GM21447 (cell line): Measurements from ENCODE around the gene ARID3A.

Source experiments
- ATAC-seq: cut with Tn5 transposase; IDR thresholded peaks from one replicate; pipeline ENCODE4 v1.9.1; 2021; ENCODE audit not compliant: unreplicated experiment

The ARID3A gene

GRCh38 chr19:929203-929890 lies 3.5 kb downstream of the ARID3A start:
- ATAC-seq: no peak

GRCh38 chr19:929891-930258 lies 4.0 kb downstream of the ARID3A start:
- ATAC-seq: no peak

DNA sequence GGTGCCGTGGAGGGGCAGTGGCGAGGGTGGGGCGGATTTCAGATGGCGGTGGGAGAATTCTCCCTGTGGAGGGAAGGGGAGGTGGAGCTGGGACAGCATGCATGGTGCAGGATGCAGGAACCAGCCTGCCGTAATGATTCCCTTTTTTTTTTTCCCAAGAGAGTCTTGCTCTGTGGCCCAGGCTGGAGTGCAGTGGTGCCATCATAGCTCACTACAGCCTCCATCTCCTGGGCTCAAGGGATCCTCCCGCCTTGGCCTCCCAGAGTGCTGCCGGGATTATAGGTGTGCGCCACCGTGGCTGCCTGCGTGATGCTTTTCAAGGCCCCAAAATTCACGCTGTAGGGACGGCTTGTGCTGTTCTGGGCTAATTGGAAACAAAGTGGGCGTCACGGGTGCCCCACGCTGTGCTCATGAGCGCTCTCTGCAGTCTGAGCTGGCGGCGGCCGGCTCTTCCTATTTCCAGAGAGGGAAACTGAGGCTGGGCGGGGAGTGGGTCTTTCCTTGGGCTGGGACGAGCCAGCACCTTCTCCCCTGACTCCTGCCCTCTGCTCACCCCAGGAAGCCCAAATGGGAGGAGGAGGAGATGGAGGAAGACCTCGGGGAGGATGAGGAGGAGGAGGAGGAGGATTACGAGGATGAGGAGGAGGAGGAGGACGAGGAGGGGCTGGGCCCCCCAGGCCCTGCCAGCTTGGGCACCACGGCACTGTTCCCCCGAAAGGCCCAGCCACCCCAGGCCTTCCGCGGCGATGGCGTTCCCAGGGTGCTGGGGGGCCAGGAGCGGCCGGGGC lies 6.2 kb downstream of the ARID3A start:
- ATAC-seq: no peak

DNA sequence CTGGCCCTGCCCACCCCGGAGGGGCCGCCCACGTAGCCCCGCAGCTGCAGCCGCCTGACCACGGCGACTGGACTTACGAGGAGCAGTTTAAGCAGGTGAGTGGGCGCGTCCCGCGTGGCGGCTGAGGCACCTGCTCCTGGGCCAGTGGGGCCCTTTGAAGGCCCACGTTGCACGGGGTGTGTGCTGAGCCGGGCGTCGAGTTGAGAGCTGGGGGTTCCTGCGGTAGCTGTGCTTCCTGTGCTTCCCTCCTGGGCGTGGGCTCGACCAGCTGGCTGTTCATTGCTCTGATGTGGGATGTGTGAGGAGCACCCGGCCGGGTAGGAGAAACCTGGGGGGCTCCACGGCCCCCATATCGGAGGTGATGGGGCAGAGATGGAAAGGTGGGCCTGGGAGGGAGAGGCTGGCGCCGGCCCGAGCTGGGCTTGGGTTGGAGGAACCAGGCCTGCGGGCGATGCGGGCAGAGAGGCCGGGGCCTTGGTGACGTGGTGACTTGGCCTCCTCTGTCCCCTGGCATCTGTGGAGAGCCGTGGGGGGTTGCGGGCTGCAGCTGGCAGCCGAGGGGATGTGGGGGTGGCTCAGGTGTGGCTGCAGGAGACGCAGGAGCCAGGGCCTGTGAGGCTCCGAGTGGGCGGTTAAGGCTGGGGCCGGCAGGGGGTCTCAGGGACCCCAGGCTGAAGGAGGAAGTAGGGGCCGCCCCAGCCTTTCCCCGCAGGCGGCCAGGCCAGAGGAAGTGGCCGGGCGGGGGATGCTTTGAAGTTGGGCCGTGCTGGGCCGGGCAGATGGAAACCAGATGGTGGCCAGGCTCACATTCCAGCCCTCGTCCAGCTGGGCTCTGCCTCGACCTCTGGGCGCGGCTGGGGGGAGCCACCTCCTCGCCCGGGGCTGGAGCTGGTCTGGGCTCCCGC lies 7.1 kb downstream of the ARID3A start:
- ATAC-seq: no peak

GRCh38 chr19:933553-933882 lies 7.7 kb downstream of the ARID3A start:
- no peak for ATAC-seq

- no peak for ATAC-seq
These were observed 8.5 kb downstream of the ARID3A start for GRCh38 chr19:934197-934840.

- no peak for ATAC-seq
These were observed 9.1 kb downstream of the ARID3A start for GRCh38 chr19:934865-935479.

DNA sequence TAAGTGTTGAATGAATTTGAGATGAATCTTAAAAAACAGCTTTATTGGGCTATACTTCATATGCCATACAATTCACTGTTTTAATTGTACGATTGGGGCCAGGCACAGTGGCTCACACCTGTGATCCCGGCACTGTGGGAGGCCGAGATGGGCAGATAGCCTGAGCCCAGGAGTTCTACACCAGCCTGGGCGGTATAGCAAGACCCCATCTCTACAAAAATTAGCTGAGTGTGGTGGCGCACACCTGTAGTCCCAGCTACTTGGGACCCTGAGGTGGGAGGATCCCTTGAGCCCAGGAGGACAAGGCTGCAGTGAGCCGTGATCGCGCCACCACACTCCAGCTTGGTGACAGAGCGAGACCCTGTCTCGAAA lies 10.3 kb downstream of the ARID3A start:
- no peak for ATAC-seq

GRCh38 chr19:937259-937694 lies 11.4 kb downstream of the ARID3A start:
- no peak for ATAC-seq

DNA sequence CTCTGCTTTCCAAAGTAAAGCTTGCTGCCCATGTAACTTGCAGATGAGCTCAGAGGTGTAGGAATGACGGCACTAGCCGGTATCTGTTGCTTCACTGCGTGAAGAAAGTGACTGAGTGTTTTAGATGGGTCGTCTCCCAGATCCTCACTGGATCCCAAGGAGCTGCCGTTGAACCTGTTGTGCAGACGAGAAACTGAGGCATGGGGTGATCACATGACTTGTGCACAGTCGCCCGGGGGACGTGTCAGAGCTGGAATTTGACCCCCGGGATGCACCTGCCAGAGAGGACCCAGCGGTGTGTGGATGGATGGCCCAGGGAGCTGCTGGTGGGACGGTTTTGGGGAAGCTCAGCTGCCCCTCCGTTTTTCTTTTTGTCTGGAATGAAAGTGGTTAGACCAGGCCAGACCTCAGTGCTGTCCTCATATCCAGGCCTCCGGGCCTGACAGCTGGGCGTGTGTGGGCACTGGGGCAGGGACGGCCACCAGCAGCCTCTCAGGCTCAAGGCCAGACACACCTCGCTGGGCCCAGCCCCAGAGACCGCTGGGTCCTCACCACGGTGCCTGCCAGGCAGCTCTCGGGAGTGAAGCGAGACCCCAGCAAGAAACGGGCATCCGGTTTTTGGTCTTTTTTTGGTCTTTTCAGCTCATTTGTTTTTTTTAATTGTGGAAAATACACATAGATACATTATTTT lies 12.5 kb downstream of the ARID3A start:
- no peak for ATAC-seq

DNA sequence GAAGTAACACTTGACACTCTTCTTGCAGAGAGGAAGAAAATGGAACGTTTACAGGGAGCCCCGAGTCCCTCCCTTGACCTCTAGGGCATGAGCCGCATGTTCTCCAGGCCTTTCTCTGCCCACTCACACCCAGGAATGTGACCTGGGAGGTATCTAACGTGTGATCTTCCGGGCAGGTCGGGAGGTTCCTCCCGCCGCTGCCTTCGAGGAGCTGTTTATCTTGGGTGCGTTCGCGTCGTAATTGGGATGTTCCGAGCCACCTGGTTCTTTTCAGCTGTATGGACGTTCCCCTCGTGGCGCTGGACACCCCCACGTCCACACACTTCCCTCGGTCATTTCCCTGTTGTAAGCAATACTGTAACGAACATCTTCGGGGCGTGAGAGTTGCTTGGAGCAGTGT lies 13.6 kb downstream of the ARID3A start:
- no peak for ATAC-seq

DNA sequence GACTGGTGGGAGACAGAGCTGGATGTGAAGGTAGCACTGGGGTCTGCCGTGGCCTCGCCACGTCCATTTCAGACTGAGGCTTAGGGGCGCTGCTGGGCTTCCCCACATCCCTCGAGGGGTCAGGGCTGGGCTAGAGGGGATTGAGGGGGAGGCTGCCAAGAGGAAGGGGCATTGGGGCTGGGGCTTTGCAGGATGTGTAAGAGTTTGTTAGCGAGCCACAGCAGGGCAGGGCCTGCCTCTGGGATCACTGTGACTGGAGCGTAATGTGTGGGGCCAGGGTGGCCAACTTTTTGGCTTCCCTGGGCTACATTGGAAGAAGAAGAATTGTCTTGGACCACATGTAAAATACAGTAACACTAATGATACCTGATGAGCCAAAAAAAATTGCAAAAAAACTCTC lies 14.1 kb downstream of the ARID3A start:
- ATAC-seq: no peak

GRCh38 chr19:940591-941291 lies 14.9 kb downstream of the ARID3A start:
- ATAC-seq: no peak

DNA sequence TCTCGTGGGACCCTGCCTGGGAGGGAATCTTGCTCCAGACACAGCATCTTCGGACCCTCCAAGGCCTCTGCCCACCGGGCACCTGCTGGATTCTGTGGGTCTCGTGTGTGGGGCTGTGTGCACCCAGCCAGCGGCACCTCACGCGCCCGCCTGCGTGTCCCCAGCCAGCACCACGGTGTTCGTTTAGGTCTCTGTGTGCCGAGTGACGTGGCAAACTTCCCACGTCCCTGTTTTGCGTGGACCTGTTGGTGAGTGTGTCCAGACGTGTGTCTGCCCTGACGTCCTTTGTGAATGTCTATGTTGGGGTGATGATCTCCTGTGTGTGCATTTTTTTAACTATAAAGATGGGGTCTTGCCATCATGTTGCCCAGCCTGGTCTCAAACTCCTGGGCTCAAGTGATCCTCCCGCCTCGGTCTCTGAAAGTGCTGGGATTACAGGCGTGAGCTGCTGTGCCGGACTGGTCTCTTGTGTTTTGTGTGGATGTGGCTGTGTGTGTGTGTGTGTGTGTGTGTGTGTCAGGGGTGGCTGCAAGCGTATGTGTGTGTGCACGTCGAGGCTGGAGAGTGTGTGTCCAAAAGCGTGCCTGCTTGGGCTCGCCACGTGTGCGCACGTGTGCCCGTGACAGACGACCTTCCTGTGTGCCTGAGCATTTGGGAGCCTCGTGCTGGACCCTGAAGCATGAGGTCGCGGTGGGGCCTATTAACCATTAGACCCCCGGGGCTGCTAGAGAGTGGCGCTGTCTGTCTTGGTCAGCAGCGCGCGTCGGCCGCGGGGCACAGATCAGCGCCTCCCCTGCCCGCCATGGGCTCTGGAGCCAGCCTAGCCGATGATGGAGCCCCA lies 15.7 kb downstream of the ARID3A start:
- ATAC-seq: no peak

DNA sequence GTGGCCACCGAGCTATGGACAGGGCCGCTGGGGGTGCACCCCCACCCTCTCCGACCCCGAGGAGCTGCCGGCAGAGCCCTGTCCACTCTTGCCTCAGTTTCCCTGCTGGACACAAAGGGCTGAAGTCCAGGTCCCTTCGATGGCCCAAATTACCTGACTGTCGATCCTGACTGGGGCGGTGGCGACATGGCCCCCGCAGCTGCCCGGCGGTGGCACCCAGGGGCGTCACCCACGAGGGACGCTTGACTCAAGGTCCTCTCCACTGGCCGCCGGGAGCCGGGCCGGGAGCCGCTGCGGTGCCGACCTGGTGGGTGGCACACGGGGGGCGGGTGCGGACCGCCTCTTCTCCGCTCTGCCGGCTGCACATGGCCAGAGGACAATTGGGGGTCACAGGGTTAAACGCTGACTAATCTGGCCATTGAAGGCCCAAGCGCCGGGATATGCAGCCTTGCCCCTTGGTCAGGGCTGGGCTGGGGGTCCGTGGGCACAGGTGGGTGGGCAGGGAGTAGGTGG lies 16.4 kb downstream of the ARID3A start:
- no peak for ATAC-seq

DNA sequence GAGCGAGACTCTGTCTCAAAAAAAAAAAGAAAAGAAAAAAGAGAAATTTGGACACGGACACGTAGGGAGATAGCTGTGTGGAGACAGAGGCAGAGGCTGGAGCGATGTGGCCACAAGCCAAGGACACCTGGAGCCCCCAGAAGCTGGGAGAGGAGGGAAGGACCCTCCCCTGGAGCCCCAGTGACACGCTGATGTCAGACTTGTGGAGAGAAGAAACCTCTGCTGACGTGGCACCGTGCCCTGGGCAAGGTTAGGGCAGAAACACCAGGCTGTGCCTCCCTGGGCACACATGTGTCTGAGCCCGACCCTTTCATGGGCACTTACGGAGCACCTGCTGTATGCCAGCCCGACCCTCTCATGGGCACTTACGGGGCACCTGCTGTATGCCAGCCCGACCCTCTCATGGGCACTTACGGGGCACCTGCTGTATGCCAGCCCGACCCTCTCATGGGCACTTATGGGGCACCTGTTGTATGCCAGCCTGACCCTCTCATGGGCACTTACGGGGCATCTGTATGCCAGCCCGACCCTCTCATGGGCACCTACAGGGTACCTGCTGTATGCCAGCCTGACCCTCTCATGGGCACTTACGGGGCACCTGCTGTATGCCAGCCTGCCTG lies 17.8 kb downstream of the ARID3A start:
- ATAC-seq: no peak

DNA sequence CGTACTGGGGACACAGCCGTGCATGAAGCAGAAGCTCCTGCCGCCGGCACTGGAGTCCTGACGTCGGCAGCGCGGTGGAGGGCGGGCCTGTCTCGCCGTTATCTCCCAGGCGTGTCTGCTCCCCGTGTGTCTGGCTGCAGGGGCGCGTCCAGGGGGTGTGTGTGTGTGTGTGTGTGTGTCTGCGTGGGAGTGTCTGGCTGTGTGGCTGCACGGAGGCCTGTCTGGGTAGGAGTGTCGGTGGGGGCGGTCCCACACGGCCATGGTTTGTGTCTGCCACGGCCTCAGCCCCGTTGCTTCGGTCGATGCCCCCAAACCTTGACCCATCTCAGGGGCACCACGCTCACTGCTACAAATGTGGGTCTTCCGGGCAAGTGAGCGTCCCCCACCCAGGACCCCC lies 18.3 kb downstream of the ARID3A start:
- ATAC-seq: no peak

GRCh38 chr19:944663-945241 lies 18.9 kb downstream of the ARID3A start:
- no peak for ATAC-seq
